PC-9 (cell line): Measurements from ENCODE around the gene SLC22A23. TPM values are rescaled to one million over a fixed set of nuclear protein-coding genes. Genes with fewer than 3 reads are reported as not detected.

Source experiments
- BruUV-seq: library from RNA; stranded (reverse); fragments of 400-500 nt; replicated peaks from 2 replicates; lab custom pipeline; 2021; lab: Mats Ljungman, UMichigan
- CTCF ChIA-PET: fragments of 300-600 bp; sonication (Branson Sonifier 250); formaldehyde crosslinking; loops from one replicate; lab custom pipeline; 2022; ENCODE audit warnings: antibody characterized with exemption; lab: Charles Lee
- POLR2A ChIA-PET: fragments of 300-600 bp; sonication (Branson Sonifier 250); formaldehyde crosslinking; loops from one replicate; lab custom pipeline; 2022; ENCODE audit warnings: antibody characterized with exemption; ENCODE audit not compliant: unreplicated experiment; lab: Charles Lee
- DNase-seq, 2 experiments: peaks; one replicate each; pipeline versions ENCODE4 v3.0.0 to v3.0.0-alpha.2; 2015 to 2022; ENCODE audit warnings: mixed read lengths in 1 of 2
- H2AFZ ChIP-seq: fragments of 200-600 bp; sonication (generic); 2 replicates; pipeline ENCODE4 v1.8.1; 2017; ENCODE audit warnings: antibody characterized with exemption
- H3F3A ChIP-seq: fragments of 200-600 bp; sonication (generic); 2 replicates; pipeline ENCODE4 v1.8.1; 2017; ENCODE audit warnings: antibody characterized with exemption, mild to moderate bottlenecking, low read depth; ENCODE audit not compliant: insufficient read depth
- H3K27ac ChIP-seq: fragments of 200-600 bp; sonication (generic); 2 replicates; pipeline ENCODE4 v1.6.1; 2016; ENCODE audit warnings: mixed run types
- H3K27me3 ChIP-seq: fragments of 200-600 bp; sonication (generic); 2 replicates; pipeline ENCODE4 v1.6.1; 2016; ENCODE audit warnings: low read depth, mixed run types; ENCODE audit not compliant: insufficient read depth
- H3K36me3 ChIP-seq: fragments of 200-600 bp; sonication (generic); 2 replicates; pipeline ENCODE4 v1.6.1; 2016; ENCODE audit warnings: low read depth, mixed run types
- H3K4me1 ChIP-seq: fragments of 200-600 bp; sonication (generic); replicated peaks from 2 replicates; pipeline ENCODE4 v1.6.1; 2016; ENCODE audit warnings: mixed run types; ENCODE audit not compliant: insufficient read depth
- H3K4me2 ChIP-seq: fragments of 200-600 bp; sonication (generic); 2 replicates; pipeline ENCODE4 v1.6.1; 2017; ENCODE audit warnings: mixed run types
- H3K4me3 ChIP-seq: fragments of 200-600 bp; sonication (generic); 2 replicates; pipeline ENCODE4 v1.6.1; 2016; ENCODE audit warnings: mixed run types
- H3K79me2 ChIP-seq: fragments of 200-600 bp; sonication (generic); 2 replicates; pipeline ENCODE4 v1.6.1; 2017; ENCODE audit warnings: low read depth, mixed run types
- H3K9me2 ChIP-seq: fragments of 200-600 bp; sonication (generic); 2 replicates; pipeline ENCODE4 v1.8.1; 2017; ENCODE audit warnings: mild to moderate bottlenecking; ENCODE audit not compliant: insufficient read depth
- H3K9me3 ChIP-seq: fragments of 200-600 bp; sonication (generic); 2 replicates; pipeline ENCODE4 v1.8.1; 2016; ENCODE audit warnings: low read depth; ENCODE audit not compliant: insufficient read depth
- H4K20me1 ChIP-seq: fragments of 200-600 bp; sonication (generic); 2 replicates; pipeline ENCODE4 v1.8.1; 2017; ENCODE audit not compliant: insufficient read depth
- CTCF ChIP-seq: fragments of 200-600 bp; sonication (generic); conservative IDR thresholded peaks from 2 replicates; pipeline ENCODE4 v1.6.1; 2017; ENCODE audit warnings: mixed run types, antibody characterized with exemption, mild to moderate bottlenecking, moderate library complexity
- EZH2 ChIP-seq: fragments of 200-600 bp; sonication (generic); IDR thresholded peaks from 2 replicates; pipeline ENCODE4 v1.8.0; 2017; ENCODE audit warnings: antibody characterized with exemption, low read depth
- intact Hi-C: fragments of 100-400 bp; cut with micrococcal nuclease; formaldehyde crosslinking; loops from one replicate; pipeline ENCODE4 v1.10.0; 2022; ENCODE audit not compliant: unreplicated experiment
- total RNA-seq: library from RNA; stranded (reverse); gene quantifications from 2 replicates; pipeline ENCODE4 v1.2.3, GENCODE V29; 2021

Gene SLC22A23
- total RNA-seq, 1 experiment from 2014 or later, result 13.5 TPM

GRCh38 chr6:3361312-3362037 lies 95.4 kb downstream of the SLC22A23 start:
- H3K27me3 ChIP-seq, result no peaks in the 10 kb centered on the region
- no peaks in the 10 kb centered on the region; the same call in 1 of the 2 replicates for H3K79me2 ChIP-seq
- no peaks in the 10 kb centered on the region for H3K36me3 ChIP-seq
- POLR2A ChIA-PET, result no interaction called here
- intact Hi-C loops, result loop anchor here (2.0 kb wide), 1 partner anchor 29 kb away; no protein-coding TSS in a partner anchor
- H3F3A ChIP-seq, result peaks cover 12% of the 10 kb centered on the region; the same call in 1 of the 2 replicates
- H3K9me2 ChIP-seq, result no peaks in the 10 kb centered on the region
- peaks cover 45% of the 10 kb centered on the region for H3K4me1 ChIP-seq
- DNase-seq, result no peak
- H3K9me3 ChIP-seq, result no peaks in the 10 kb centered on the region
- H3K27ac ChIP-seq, result no peak overlapping the region
- H3K4me3 ChIP-seq, result no peak overlapping the region
- H2AFZ ChIP-seq, result no peak overlapping the region
- TF ChIP-seq EZH2, result no peak
- no peak for TF ChIP-seq CTCF
- CTCF ChIA-PET, result no interaction called here
- H3K4me2 ChIP-seq, result no peak overlapping the region
- no TSS peak for BruUV-seq
- no peaks in the 10 kb centered on the region for H4K20me1 ChIP-seq

GRCh38 chr6:3360727-3361045 lies 96.2 kb downstream of the SLC22A23 start:
- DNase-seq, result no peak
- Histone ChIP-seq H3K36me3 (no peaks in the 10 kb centered on the region), H3K27ac (no peak overlapping the region), H2AFZ (no peak overlapping the region), H3K4me2 (no peak overlapping the region), H3F3A (peaks cover 16% of the 10 kb centered on the region; the same call in 1 of the 2 replicates), H3K27me3 (no peaks in the 10 kb centered on the region), H4K20me1 (no peaks in the 10 kb centered on the region), H3K9me2 (no peaks in the 10 kb centered on the region), H3K9me3 (no peaks in the 10 kb centered on the region), H3K79me2 (no peaks in the 10 kb centered on the region; the same call in 1 of the 2 replicates), H3K4me3 (no peak overlapping the region), H3K4me1 (peaks cover 48% of the 10 kb centered on the region)
- POLR2A ChIA-PET, result no interaction called here
- CTCF ChIA-PET, result no interaction called here
- intact Hi-C loops, result no loop called here
- TF ChIP-seq EZH2 (no peak), CTCF (no peak)
- BruUV-seq, result no TSS peak

GRCh38 chr6:3359973-3360726 lies 96.7 kb downstream of the SLC22A23 start:
- no peak overlapping the region for H3K27ac ChIP-seq
- intact Hi-C loops, result no loop called here
- peaks cover 21% of the 10 kb centered on the region; the same call in 1 of the 2 replicates for H3F3A ChIP-seq
- H3K9me2 ChIP-seq, result no peaks in the 10 kb centered on the region
- H3K36me3 ChIP-seq, result no peaks in the 10 kb centered on the region
- no peaks in the 10 kb centered on the region for H3K27me3 ChIP-seq
- no peaks in the 10 kb centered on the region; the same call in 1 of the 2 replicates for H3K79me2 ChIP-seq
- ChIA-PET POLR2A (interaction anchor here (0.7 kb wide), 1 partner anchor 1537 kb away, joined by 3 read pairs; no protein-coding TSS in a partner anchor), CTCF (no interaction called here)
- DNase-seq, result no peak
- no peak overlapping the region for H3K4me2 ChIP-seq
- no TSS peak for BruUV-seq
- no peak overlapping the region for H3K4me3 ChIP-seq
- peaks cover 52% of the 10 kb centered on the region for H3K4me1 ChIP-seq
- no peaks in the 10 kb centered on the region for H3K9me3 ChIP-seq
- H4K20me1 ChIP-seq, result no peaks in the 10 kb centered on the region
- no peak for TF ChIP-seq EZH2
- no peak for TF ChIP-seq CTCF
- H2AFZ ChIP-seq, result no peak overlapping the region
